Esophagus (tissue), 2 donors: ENCODE results near the gene SNAP29. TPM values are rescaled to one million over a fixed set of nuclear protein-coding genes. Genes with fewer than 3 reads are reported as not detected.

Experiments
- H3K27ac ChIP-seq, 2 donors: one replicate each; pipeline ENCODE4 v1.5.1; 2013; ENCODE audit warnings: low read depth in 2 of 2, mild to moderate bottlenecking in 2 of 2, inconsistent platforms in 1 of 2, low read length in 1 of 2, moderate library complexity in 1 of 2
- H3K27me3 ChIP-seq, 2 donors: one replicate each; pipeline ENCODE4 v1.6.1; 2013; ENCODE audit warnings: low read length in 2 of 2, control low read depth in 1 of 2, mild to moderate bottlenecking in 1 of 2; ENCODE audit not compliant: insufficient read depth in 2 of 2, control insufficient read depth in 1 of 2
- H3K36me3 ChIP-seq, 2 donors: one replicate each; pipeline ENCODE4 v1.6.1; 2013; ENCODE audit warnings: low read length in 1 of 2; ENCODE audit not compliant: control insufficient read depth in 2 of 2, insufficient read depth in 2 of 2
- H3K4me1 ChIP-seq, 2 donors: one replicate each; pipeline ENCODE4 v1.6.1; 2013; ENCODE audit warnings: low read length in 1 of 2; ENCODE audit not compliant: control insufficient read depth in 2 of 2, insufficient read depth in 2 of 2
- H3K4me3 ChIP-seq, 2 donors: one replicate each; pipeline ENCODE4 v1.5.1; 2013; ENCODE audit warnings: low read length in 2 of 2, mild to moderate bottlenecking in 2 of 2, low read depth in 1 of 2, moderate library complexity in 1 of 2
- H3K9me3 ChIP-seq, 2 donors: one replicate each; pipeline ENCODE4 v1.6.1; 2013; ENCODE audit warnings: mild to moderate bottlenecking in 2 of 2, low read depth in 1 of 2, low read length in 1 of 2, moderate library complexity in 1 of 2; ENCODE audit not compliant: control insufficient read depth in 2 of 2, insufficient read depth in 1 of 2
- WGBS, 2 donors: extraction: QIAGEN DNeasy Blood & Tissue Kit; methylation state at CpG; one replicate each; pipeline ENCODE4 v1.1.7; 2013; 5-methylcytosine and 5-hydroxymethylcytosine counted together
- polyA plus RNA-seq, 2 donors: library from polyadenylated mRNA; stranded (reverse); fragments of 200-250 nt; gene quantifications; one replicate each; pipeline ENCODE4 v1.2.3, GENCODE V29; 2013
- donor health status: healthy with polysubstance abuse.
- donor health status: Bipolar disorder and iron deficiency.

The SNAP29 gene
- polyA plus RNA-seq, 2 donors, result 13.1 to 22.0 TPM

DNA sequence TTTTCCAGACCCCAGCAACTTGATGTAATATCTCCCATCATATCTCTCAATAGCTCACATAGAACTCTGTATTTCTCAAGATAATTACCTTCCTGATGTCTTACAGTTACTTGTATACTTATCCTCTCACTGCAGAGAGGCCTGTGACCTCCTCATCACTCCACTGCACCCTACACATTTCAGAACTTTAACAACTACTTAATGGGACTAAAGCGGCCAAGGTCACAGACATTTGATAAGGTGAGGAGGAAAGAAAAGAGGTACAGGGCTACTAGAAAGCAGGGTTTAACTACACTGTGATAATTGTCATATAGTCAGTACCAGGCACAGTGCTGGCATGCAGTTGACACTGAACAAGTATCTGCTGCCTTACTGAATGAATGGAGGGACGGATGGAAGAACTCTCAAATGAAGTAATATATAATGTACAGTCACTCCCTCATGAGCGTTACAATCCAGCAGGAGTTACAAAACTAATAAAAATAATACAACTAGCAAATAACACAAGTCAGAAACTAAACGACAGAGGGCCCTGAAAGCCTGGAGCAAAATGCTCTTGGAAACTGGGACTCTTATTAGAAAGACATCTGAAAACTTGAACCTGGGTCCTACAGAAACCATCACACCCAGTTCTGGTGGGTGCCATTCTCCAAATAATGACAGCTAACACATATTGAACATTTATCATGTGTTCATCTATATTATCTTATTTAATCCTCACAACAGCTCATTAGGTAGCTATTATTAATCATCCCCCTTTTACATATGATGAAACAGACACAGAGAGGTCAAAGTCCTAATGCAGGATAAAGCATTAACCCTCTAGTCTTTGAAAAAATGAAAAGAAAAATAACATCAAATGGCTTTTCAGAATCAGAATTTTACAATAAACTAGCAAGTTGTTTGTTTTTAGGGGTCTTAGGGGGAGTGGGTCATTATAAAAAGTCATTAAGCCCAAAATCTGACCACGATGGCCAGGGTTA lies 14.5 kb upstream of the SNAP29 start:
- no peak overlapping the region for H3K4me3 ChIP-seq
- 77 to 92% methylated on average over 5 of the region's 5 CpGs for WGBS, 2 donors
- H3K9me3 ChIP-seq, result no peaks in the 10 kb centered on the region
- no peaks in the 10 kb centered on the region for H3K36me3 ChIP-seq
- no peaks in the 10 kb centered on the region for H3K27me3 ChIP-seq
- H3K4me1 ChIP-seq, result peaks cover 0 to 3% of the 10 kb centered on the region in 2 donors
- H3K27ac ChIP-seq, result no peak overlapping the region

DNA sequence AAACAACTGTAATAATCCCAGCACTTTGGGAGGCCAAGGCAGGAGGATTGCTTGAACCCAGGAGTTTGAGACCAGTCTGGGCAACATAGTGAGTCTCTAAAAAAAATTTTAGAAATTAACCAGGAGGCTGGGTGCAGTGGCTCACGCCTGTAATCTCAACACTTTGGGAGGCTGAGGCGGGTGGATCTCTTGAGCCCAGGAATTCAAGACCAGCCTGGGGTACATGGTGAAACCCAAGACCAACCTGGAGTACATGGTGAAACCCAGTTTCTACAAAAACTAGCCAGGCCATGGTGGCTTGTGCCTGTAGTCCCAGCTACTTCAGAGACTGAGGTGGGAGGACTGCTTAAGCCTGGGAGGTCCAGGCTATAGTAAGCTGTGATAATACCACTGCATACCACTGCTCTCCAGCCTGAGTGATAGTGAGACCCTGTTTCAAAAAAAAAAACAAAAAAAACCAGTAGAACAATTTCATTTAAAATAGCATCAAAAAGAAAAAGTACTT lies 11.4 kb upstream of the SNAP29 start:
- Histone ChIP-seq H3K4me3 (no peak overlapping the region), H3K36me3 (no peaks in the 10 kb centered on the region), H3K27ac (no peak overlapping the region), H3K27me3 (no peaks in the 10 kb centered on the region), H3K4me1 (no peaks in the 10 kb centered on the region), H3K9me3 (no peaks in the 10 kb centered on the region)
- WGBS, 2 donors, result 95 to 96% methylated on average over 2 of the region's 2 CpGs

DNA sequence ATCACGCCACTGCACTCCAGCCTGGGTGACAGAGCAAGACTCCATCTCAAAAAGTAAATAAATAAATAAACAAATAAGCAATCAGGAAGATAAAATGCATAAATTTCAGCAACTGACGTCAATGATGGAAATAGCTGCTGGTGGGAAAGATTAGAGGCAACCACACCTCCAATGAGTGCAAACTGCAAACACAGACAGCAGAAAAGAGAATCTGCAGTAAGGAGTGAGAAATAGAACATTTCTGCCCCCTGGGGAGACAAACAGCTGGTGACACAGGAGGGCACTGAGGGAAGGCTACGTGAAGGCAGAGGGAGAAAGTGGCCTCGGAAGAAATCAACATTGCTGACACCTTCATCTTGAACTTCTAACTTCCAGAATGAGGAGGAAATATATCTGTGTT lies 6.7 kb upstream of the SNAP29 start:
- H3K4me1 ChIP-seq, result peaks cover 0 to 4% of the 10 kb centered on the region in 2 donors
- H3K27me3 ChIP-seq, result no peaks in the 10 kb centered on the region
- no peak overlapping the region for H3K4me3 ChIP-seq
- no peaks in the 10 kb centered on the region for H3K36me3 ChIP-seq
- H3K27ac ChIP-seq, result no peak overlapping the region
- no peaks in the 10 kb centered on the region for H3K9me3 ChIP-seq
- 60 to 65% methylated on average over 4 of the region's 4 CpGs for WGBS, 2 donors

DNA sequence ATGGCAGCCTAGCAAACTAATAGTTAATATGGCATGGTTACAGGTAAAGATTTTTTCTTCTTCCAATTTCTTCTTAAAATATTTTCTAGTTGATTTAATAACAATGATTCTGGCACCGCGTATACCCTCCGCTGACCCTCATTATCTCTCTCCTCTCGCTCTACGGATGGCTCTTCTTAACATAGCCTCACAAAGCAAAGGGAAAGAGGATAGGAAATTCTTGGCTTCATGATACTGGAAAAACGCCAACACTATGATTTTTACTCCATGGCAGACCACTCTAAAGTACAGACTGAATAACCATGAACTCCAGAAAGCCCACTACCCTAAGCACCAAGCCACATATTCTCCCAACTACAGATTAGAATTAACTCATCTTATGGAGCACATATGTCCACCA lies 6.3 kb upstream of the SNAP29 start:
- peaks cover 0 to 8% of the 10 kb centered on the region in 2 donors for H3K4me1 ChIP-seq
- no peak overlapping the region for H3K27ac ChIP-seq
- WGBS, 2 donors, result 67 to 68% methylated on average over 6 of the region's 6 CpGs
- H3K9me3 ChIP-seq, result no peaks in the 10 kb centered on the region
- H3K36me3 ChIP-seq, result no peaks in the 10 kb centered on the region
- no peak overlapping the region for H3K4me3 ChIP-seq
- H3K27me3 ChIP-seq, result no peaks in the 10 kb centered on the region

DNA sequence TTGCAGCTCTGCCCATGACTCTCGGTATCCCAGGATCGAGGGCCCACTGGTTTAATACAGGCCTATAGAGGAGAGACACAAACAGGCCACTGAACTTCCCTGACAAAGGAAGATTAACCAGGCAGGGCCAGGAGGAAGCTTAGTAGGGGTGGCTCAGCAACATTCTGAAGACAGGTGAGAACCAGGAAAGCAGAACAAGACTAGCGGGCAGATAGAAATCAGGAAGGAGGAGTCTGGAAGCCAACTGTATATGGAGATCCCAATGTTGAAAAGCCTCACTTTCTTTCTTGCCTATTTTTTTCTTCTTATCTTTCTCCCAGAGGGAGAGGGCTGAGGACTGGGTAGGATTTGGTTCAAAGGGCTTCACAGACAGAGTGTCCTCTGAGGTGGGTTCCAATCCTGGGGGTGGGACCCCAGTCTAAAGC lies 5.6 kb upstream of the SNAP29 start:
- WGBS, 2 donors, result 87 to 92% methylated on average over 3 of the region's 3 CpGs
- Histone ChIP-seq H3K27me3 (no peaks in the 10 kb centered on the region), H3K27ac (peak overlapping the region in 1 of 2 donors; percentile 24), H3K4me3 (no peak overlapping the region), H3K4me1 (peaks cover 0 to 11% of the 10 kb centered on the region in 2 donors), H3K36me3 (no peaks in the 10 kb centered on the region), H3K9me3 (no peaks in the 10 kb centered on the region)

DNA sequence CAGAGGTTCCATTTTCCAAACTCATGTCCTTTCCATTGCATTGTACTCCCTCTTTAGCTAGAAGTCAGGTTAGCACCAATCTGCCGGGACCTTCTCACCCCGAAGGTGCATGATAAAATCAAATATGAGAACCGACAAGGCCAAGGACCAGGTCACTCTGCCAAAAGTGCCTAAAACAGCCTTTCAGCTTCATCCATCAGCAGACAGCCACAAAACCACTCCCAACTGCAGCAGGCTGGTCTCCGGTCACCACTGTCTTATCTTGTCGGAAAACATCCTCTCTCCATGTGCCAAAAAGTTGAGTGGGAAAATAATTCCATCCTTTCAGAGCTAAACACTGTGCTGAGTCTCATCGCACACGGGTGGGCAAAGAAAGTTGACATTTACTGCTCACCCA lies 1.6 kb upstream of the SNAP29 start:
- no peaks in the 10 kb centered on the region for H3K27me3 ChIP-seq
- H3K36me3 ChIP-seq, result no peaks in the 10 kb centered on the region
- 39 to 42% methylated on average over 7 of the region's 7 CpGs for WGBS, 2 donors
- H3K4me1 ChIP-seq, result peaks cover 0 to 12% of the 10 kb centered on the region in 2 donors
- no peak overlapping the region for H3K27ac ChIP-seq
- peak overlapping the region in 1 of 2 donors; percentile 68 for H3K4me3 ChIP-seq
- H3K9me3 ChIP-seq, result no peaks in the 10 kb centered on the region

DNA sequence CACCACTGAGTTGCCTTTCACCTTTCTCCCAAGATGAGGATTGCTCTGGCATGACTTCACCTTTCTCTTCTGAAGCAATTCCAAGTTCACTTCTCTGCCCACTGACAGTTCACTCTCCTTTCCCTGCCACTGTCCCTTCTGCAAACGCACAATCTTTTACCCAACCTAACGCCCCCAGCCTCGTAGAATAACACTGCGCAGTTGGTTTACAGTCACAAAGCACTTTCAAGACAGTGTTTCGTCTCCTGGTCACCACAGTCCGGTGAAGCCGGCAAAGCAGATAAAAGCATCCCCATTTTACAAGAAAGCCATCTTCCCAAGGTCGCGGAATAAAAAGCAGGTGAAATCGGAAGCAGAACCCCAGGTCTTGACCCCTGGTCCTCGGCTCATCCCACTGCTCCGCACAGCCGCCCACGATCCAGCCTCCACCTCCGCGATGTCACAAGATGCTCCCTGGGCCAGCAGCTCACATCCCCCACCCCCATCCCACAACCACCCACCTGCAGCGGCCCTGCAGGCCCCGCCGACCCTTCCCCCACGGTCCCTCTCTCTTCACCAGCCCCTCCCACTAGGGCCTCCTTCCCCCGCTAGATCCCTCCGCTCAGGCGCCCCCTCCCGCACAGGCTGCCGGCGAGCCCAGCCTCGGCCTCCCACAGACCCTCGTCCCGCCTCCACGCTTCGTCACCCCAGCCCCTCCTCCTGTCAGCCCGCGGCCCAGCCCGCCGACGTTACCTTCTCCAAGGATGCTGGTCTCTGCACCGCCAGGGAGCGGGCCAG lies 781 bp upstream of the SNAP29 start:
- H3K36me3 ChIP-seq, result no peaks in the 10 kb centered on the region
- peak overlapping the region; percentile 88 to 89 for H3K27ac ChIP-seq
- WGBS, 2 donors, result 1% methylated on average over 34 to 38 of the region's 38 CpGs
- peaks cover 0 to 13% of the 10 kb centered on the region in 2 donors for H3K4me1 ChIP-seq
- H3K27me3 ChIP-seq, result no peaks in the 10 kb centered on the region
- H3K9me3 ChIP-seq, result no peaks in the 10 kb centered on the region
- H3K4me3 ChIP-seq, result peak overlapping the region; percentile 68 to 90

DNA sequence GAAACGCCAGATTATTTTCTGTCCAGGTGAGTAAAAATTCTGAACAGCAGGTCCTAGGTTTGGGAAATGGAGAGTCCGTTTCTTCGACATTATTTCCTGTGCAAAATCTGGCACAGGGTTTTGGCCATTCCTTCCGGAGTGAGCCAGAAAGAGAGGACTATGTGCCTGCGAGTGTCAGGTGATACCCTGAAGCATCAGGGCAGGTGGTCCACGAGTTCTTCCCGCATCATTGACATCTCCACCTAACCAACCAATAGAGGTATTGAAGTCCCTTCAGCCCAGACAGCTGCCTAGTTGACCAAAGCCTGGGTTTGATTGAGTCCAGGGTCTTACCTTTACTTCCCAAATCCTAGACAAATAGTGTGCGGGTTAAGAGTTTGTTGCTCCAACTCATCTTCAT lies 808 bp downstream of the SNAP29 start:
- Histone ChIP-seq H3K27me3 (no peaks in the 10 kb centered on the region), H3K4me3 (peak overlapping the region; percentile 68 to 90), H3K9me3 (no peaks in the 10 kb centered on the region), H3K4me1 (peaks cover 0 to 10% of the 10 kb centered on the region in 2 donors), H3K36me3 (peaks cover 0 to 2% of the 10 kb centered on the region in 2 donors), H3K27ac (peak overlapping the region in 1 of 2 donors; percentile 83)
- WGBS, 2 donors, result 27 to 28% methylated on average over 8 of the region's 8 CpGs

DNA sequence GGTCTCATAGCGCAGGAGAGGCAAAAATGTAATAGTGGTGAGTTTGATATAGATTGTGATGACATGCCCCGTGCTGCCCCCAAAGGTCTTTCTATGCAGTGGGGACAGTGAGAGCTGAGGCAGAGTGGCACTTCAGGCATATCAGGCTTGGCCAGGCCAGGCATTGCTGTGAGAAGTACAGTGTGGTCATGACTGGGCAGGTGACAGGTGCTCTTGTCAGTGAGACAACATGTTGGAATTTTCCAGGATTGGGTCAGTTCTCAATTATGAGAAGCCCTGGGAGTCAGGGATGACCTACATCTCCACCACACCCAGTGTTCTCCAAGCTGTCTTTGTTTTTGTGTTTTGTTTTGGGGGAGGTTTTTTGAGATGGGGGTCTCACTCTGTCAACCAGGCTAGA lies 3.7 kb downstream of the SNAP29 start:
- WGBS, 2 donors, result 96 to 100% methylated on average over 2 of the region's 2 CpGs
- H3K4me1 ChIP-seq, result peaks cover 0 to 9% of the 10 kb centered on the region in 2 donors
- no peaks in the 10 kb centered on the region for H3K27me3 ChIP-seq
- H3K36me3 ChIP-seq, result peaks cover 0 to 9% of the 10 kb centered on the region in 2 donors
- no peak overlapping the region for H3K27ac ChIP-seq
- no peak overlapping the region for H3K4me3 ChIP-seq
- H3K9me3 ChIP-seq, result no peaks in the 10 kb centered on the region
